ENCODE data around the gene GPR31.

Gene GPR31

GRCh38 chr6:167129159-167129558 lies 28.6 kb downstream of the GPR31 start:
- no peaks in the 10 kb centered on the region for H3F3A ChIP-seq (ENCODE audit: control insufficient read depth, insufficient read depth)

GRCh38 chr6:167127785-167128531 lies 29.8 kb downstream of the GPR31 start:
- H3K36me3 ChIP-seq (ENCODE audit: control insufficient read depth, low read length) = no peaks in the 10 kb centered on the region
- no peaks in the 10 kb centered on the region for H3F3A ChIP-seq (ENCODE audit: control insufficient read depth, insufficient read depth)
- H3K9me3 ChIP-seq (ENCODE audit: control insufficient read depth, insufficient read depth, low read length) = no peaks in the 10 kb centered on the region
- no peaks in the 10 kb centered on the region for H3K79me2 ChIP-seq (ENCODE audit: control insufficient read depth, low read length)
- H3K27ac ChIP-seq (ENCODE audit: low read depth, low read length) = no peak overlapping the region
- H3K4me1 ChIP-seq (ENCODE audit: control insufficient read depth, low read length) = peaks cover 35% of the 10 kb centered on the region
- H3K9me2 ChIP-seq (replicated peaks; ENCODE audit: control insufficient read depth, low read length) = no peaks in the 10 kb centered on the region
- peaks cover 9% of the 10 kb centered on the region for H3K27me3 ChIP-seq (ENCODE audit: control insufficient read depth, low read length)
- H3K4me2 ChIP-seq (ENCODE audit: low read length) = no peak overlapping the region
- no peak for TF ChIP-seq CTCF (IDR thresholded peaks at IDR 0.05; ENCODE audit: low read depth, low read length, poor library complexity, severe bottlenecking)
- no peak for TF ChIP-seq EZH2phosphoT487 (IDR thresholded peaks at IDR 0.05; ENCODE audit: borderline replicate concordance, low read length)
- H4K20me1 ChIP-seq (ENCODE audit: control insufficient read depth, insufficient read depth, low read depth, low read length) = peaks cover 5% of the 10 kb centered on the region; the same call in 1 of the 2 replicates
- H3K4me3 ChIP-seq (ENCODE audit: low read length) = no peak overlapping the region

More at GRCh38 chr6:167129159-167129558, 28.6 kb downstream of the GPR31 start:
- Histone ChIP-seq H3K9me2 (replicated peaks; ENCODE audit: control insufficient read depth, low read length) (no peaks in the 10 kb centered on the region), H3K4me2 (ENCODE audit: low read length) (no peak overlapping the region), H3K79me2 (ENCODE audit: control insufficient read depth, low read length) (no peaks in the 10 kb centered on the region), H3K4me3 (ENCODE audit: low read length) (no peak overlapping the region), H3K9me3 (ENCODE audit: control insufficient read depth, insufficient read depth, low read length) (no peaks in the 10 kb centered on the region), H4K20me1 (ENCODE audit: control insufficient read depth, insufficient read depth, low read depth, low read length) (no peaks in the 10 kb centered on the region), H3K4me1 (ENCODE audit: control insufficient read depth, low read length) (peaks cover 23% of the 10 kb centered on the region), H3K27ac (ENCODE audit: low read depth, low read length) (no peak overlapping the region), H3K36me3 (ENCODE audit: control insufficient read depth, low read length) (no peaks in the 10 kb centered on the region), H3K27me3 (ENCODE audit: control insufficient read depth, low read length) (0 out of 2 replicates have a peak, but pooled peaks cover 4% of the 10 kb centered on the region)
- TF ChIP-seq CTCF (IDR thresholded peaks at IDR 0.05; ENCODE audit: low read depth, low read length, poor library complexity, severe bottlenecking) = no peak

GRCh38 chr6:167125855-167126349 lies 31.9 kb downstream of the GPR31 start:
- Histone ChIP-seq H3K4me1 (ENCODE audit: control insufficient read depth, low read length) (peaks cover 55% of the 10 kb centered on the region), H3F3A (ENCODE audit: control insufficient read depth, insufficient read depth) (peaks cover 13% of the 10 kb centered on the region), H3K4me3 (ENCODE audit: low read length) (no peak overlapping the region), H4K20me1 (ENCODE audit: control insufficient read depth, insufficient read depth, low read depth, low read length) (peaks cover 9% of the 10 kb centered on the region; the same call in 1 of the 2 replicates), H3K27me3 (ENCODE audit: control insufficient read depth, low read length) (peaks cover 24% of the 10 kb centered on the region), H3K27ac (ENCODE audit: low read depth, low read length) (no peak overlapping the region), H3K79me2 (ENCODE audit: control insufficient read depth, low read length) (no peaks in the 10 kb centered on the region), H3K4me2 (ENCODE audit: low read length) (no peak overlapping the region), H3K36me3 (ENCODE audit: control insufficient read depth, low read length) (no peaks in the 10 kb centered on the region), H3K9me3 (ENCODE audit: control insufficient read depth, insufficient read depth, low read length) (no peaks in the 10 kb centered on the region), H3K9me2 (replicated peaks; ENCODE audit: control insufficient read depth, low read length) (no peaks in the 10 kb centered on the region)
- no peak for TF ChIP-seq EZH2phosphoT487 (IDR thresholded peaks at IDR 0.05; ENCODE audit: borderline replicate concordance, low read length)
- TF ChIP-seq CTCF (IDR thresholded peaks at IDR 0.05; ENCODE audit: low read depth, low read length, poor library complexity, severe bottlenecking) = no peak

All from DOHH2 (cell line).